HG02571 (cell line): ENCODE results near the gene ZNF101.
A peak's percentile ranks its signal among the peaks of the same experiment; 100 is the strongest.

ENCODE experiments used
- ATAC-seq: cut with Tn5 transposase; IDR thresholded peaks from one replicate; pipeline ENCODE4 v1.9.1; 2021; ENCODE audit warnings: mild to moderate bottlenecking, moderate library complexity; ENCODE audit not compliant: unreplicated experiment

Gene ZNF101

DNA sequence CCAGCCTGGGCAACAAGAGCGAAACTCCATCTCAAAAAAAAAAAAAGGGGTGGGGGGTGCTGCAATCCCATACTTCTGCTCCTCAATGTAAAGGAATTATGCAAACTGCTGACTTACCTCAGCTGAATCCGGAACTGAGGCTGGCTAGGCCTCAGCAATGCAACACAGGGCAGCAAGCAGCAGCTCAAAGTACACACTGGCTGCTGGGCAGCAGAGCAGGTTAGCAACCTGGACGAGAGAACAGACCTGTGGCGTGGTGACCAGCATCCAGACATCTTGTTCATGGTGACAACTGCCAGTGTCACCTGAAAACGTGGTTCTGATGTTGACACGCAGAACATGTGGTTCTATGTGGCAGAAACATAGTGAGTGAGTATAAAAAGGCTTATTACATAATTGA, 36.2 kb downstream of the ZNF101 start:
- no peak for ATAC-seq

GRCh38 chr19:19710506-19710905, 41.9 kb downstream of the ZNF101 start:
- ATAC-seq, result no peak

- ATAC-seq, result no peak
Measured at GRCh38 chr19:19711306-19711933, 42.8 kb downstream of the ZNF101 start.

GRCh38 chr19:19711934-19712828, 43.5 kb downstream of the ZNF101 start:
- no peak for ATAC-seq

DNA sequence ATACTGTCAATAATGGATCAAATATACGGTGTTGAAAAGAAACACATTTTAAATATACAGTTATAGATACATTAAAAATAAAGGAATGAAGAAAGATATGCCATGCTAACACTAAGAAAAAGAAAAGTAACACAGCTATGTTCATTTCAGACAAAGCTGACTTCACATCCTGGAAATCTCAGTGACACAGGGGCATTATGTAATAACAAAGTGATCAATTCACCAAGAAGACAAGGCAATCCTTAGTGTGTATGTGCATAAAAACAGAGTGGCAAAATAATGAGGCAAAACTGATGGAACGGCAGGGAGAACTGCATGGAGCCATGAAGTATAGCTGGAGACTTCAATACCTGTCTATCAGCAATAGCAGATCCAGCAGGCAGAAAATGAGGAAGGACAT, 51.2 kb downstream of the ZNF101 start:
- no peak for ATAC-seq

DNA sequence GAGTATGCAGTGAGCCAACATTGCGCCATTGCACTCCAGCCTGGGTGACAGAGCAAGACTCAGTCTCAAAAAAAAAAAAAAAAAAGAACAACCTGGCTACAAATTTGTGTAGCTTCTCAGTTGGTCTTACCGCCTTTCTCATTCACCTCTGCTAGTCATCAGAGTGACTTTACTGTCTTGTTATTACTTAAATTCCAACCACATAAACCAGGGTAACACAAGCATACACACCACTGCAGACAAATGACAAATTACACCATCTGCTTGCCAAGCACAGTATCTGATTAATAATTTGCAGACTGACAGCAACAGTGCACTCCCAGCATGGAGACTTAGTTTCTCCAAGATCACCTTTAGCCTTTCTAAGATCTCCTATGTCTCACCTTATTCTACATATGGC, 53.3 kb downstream of the ZNF101 start:
- ATAC-seq, result no peak

GRCh38 chr19:19732579-19733501, 64.2 kb downstream of the ZNF101 start, which contains the start of gene ZNF14:
Gene ZNF14 (minus strand): TSS chr19:19733112. CDS start chr19:19732958, 154 bp downstream.
- peak; percentile 99 for ATAC-seq
